GM06990 (cell line): ENCODE measurements around the gene GNA12.
A peak's percentile ranks its signal among the peaks of the same experiment; 100 is the strongest.
"Not testable (repeated sequence)": the region's sequence is repeated elsewhere in the genome, so short reads cannot be mapped to it uniquely, and the experiment has no call there.

Experiments
- DNase-seq: peaks from one replicate; pipeline ENCODE4 v3.0.0-alpha.2; 2011; ENCODE audit not compliant: insufficient read length; ENCODE audit errors: extremely low read depth
- H3K27me3 ChIP-seq: replicated peaks from 2 replicates; pipeline ENCODE4 v1.6.0; 2011; ENCODE audit warnings: low read length; ENCODE audit not compliant: control insufficient read depth, insufficient read depth
- H3K36me3 ChIP-seq: 2 replicates; pipeline ENCODE4 v1.5.1; 2011; ENCODE audit warnings: low read length; ENCODE audit not compliant: control insufficient read depth, insufficient read depth
- H3K4me3 ChIP-seq: replicated peaks from 2 replicates; pipeline ENCODE4 v1.5.1; 2011; ENCODE audit warnings: low read depth, mild to moderate bottlenecking, control low read depth, low read length
- TF ChIP-seq, protein P1 (sequence below): IDR thresholded peaks from 2 replicates; pipeline ENCODE4 v1.5.1; 2011; ENCODE audit warnings: low read length, control low read depth, mild to moderate bottlenecking, inconsistent platforms; ENCODE audit not compliant: insufficient read depth, poor library complexity, severe bottlenecking

Gene GNA12

DNA sequence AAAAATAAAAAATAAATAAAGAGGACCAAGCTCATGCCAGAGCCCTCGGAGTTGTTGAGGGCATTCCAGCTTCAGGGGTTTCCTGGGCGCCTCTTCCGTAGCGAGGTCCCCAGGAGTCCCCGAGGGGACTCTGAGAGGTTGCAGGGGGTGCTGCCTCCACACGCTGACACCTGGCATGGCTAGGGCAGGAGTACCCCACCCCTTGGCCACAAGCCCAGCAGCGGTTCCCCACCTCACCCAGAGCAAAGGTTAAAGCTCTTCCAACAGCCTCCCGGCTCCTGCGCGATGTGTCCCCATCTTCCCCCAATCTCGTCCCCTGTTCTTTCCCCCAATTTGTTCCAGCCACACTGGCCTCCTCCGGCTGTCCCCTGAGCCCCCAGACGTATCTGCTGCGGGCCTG lies 151.6 kb downstream of the GNA12 start:
- TF ChIP-seq, protein P1, sequence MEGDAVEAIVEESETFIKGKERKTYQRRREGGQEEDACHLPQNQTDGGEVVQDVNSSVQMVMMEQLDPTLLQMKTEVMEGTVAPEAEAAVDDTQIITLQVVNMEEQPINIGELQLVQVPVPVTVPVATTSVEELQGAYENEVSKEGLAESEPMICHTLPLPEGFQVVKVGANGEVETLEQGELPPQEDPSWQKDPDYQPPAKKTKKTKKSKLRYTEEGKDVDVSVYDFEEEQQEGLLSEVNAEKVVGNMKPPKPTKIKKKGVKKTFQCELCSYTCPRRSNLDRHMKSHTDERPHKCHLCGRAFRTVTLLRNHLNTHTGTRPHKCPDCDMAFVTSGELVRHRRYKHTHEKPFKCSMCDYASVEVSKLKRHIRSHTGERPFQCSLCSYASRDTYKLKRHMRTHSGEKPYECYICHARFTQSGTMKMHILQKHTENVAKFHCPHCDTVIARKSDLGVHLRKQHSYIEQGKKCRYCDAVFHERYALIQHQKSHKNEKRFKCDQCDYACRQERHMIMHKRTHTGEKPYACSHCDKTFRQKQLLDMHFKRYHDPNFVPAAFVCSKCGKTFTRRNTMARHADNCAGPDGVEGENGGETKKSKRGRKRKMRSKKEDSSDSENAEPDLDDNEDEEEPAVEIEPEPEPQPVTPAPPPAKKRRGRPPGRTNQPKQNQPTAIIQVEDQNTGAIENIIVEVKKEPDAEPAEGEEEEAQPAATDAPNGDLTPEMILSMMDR, result no peak
- no peak for DNase-seq
- Histone ChIP-seq H3K36me3 (no peaks in the 10 kb centered on the region), H3K4me3 (no peak overlapping the region), H3K27me3 (no peaks in the 10 kb centered on the region; the same call in 1 of the 2 replicates)

DNA sequence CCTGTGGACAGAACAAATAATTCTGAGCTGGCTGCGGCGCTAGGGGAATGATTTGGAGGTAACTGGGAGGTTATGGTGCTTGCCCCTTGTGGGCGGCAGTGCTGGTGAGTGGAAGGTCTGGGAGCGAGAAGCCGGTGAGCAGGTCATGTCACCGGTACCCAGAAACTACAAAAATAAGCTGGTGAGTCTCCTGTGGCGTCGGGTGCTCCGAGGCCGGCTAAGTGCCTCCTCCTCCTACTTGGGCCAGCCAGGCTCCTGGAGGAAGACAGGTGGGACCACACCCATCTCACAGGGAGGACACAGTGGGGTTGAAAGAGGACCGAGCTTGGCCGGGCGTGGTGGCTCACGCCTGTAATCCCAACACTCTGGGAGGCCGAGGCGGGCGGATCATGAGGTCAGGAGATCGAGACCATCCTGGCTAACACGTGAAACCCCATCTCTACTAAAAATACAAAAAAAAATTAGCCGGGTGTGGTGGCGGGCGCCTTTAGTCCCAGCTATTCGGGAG lies 152.1 kb downstream of the GNA12 start:
- H3K4me3 ChIP-seq, DNase-seq, H3K27me3 ChIP-seq, H3K36me3 ChIP-seq: not testable (repeated sequence)

DNA sequence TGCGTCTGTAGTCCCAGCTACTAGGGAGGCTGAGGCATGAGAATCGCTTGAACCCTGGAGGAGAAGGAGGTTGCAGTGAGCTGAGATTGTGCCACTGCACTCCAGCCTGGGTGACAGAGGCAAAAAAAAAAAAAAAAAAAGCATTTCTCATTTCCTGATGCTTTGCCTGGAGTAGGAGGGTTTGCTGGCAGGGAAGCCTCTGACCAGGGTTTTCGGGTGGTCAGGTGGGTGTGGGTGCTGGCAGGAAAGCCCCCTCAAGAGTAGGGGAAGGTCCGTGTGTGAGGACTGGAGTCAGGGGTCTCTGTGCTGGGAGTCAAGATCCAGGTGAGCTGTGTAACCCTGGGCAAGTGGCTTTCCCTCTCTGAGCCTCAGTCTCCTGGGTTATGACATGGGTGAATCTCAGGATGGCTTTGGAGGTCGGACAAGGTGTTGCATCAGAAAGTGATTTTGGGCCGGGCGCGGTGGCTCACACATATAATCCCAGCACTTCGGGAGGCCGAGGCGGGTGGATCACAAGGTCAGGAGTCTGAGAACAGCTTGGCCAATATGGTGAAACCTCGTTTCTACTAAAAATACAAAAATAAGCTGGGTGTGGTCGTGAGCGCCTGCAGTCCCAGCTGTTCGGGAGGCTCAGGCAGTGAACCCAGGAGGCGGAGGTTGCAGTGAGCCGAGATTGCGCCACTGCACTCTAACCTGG lies 152.9 kb downstream of the GNA12 start:
- Histone ChIP-seq H3K36me3 (no peaks in the 10 kb centered on the region), H3K27me3 (no peaks in the 10 kb centered on the region; the same call in 1 of the 2 replicates), H3K4me3 (no peak overlapping the region)
- TF ChIP-seq, protein P1, result no peak
- DNase-seq, result no peak

DNA sequence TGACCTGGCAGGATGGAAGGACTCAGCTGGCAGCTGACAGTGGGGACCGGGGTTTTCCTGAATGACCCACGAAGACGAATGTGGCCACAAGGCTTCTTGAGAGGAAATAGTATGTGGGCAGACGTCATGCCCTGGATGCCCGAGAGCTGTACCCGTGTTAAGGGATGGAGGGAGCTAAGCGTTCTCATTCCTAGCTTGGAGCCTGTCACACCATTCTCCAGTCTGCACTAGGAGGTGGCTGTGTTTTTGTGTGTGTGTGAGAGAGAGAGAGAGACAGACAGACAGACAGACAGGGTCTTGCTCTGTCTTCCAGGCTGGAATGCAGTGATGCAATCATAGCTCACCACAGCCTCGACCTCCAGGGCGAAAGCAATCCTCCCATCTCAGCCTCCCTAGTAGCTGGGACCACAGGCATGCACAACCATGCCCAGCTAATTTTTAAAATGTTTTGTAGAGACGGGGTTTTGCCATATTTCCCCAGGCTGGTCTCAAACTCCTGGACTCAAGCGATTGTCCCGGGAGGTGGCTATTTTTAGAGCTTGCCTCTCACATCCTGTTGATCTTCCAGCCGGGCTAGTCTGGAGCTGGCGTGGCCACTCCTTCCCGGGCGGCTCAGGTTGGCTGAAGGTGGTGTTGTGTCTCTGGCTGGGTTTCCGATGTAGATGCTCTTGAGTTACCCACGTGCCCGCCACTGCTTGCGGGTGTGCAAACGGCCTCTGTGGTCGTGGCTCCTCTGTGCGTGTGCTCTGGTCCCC lies 154.0 kb downstream of the GNA12 start:
- Histone ChIP-seq H3K36me3 (no peaks in the 10 kb centered on the region), H3K4me3 (no peak overlapping the region), H3K27me3 (no peaks in the 10 kb centered on the region; the same call in 1 of the 2 replicates)
- DNase-seq, result no peak
- TF ChIP-seq, protein P1, result no peak

DNA sequence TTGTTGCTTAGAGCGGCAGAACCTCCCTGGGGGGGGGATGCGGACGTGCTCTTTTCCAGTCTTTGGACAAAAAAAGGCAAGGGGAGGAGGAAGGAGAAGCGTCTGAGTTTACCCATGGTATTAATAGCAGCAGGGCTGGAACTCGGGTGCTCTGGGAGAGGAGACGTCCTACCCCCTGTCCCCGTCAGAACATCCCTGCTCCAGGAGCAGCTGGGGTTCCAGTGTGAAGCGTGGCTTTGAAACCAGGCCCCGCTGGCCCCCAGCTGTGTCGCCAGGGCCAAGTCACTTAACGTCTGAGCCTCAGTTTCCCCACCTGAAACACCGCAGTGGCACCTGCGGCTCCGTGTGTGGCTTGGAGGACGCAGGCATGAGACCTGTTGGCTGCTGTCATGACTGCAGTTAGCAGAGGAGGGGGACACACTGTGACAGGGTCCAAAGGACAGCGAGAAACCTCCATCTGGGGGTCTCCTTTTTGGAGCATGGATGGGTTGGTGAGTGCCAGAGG lies 154.7 kb downstream of the GNA12 start:
- TF ChIP-seq, protein P1, result peak; percentile 2
- peak overlapping the region; percentile 51 for H3K4me3 ChIP-seq
- H3K36me3 ChIP-seq, result no peaks in the 10 kb centered on the region
- no peak for DNase-seq
- H3K27me3 ChIP-seq, result no peaks in the 10 kb centered on the region; the same call in 1 of the 2 replicates
